HepG2 (cell line): ENCODE measurements around the gene KCNS1. TPM values are rescaled to one million over a fixed set of nuclear protein-coding genes. Genes with fewer than 3 reads are reported as not detected.

Experiments used
- ATAC-seq: fragments of 200-7000 bp; cut with Tn5 transposase; 3 replicates; pipeline ENCODE4 v1.9.1; 2020; ENCODE audit warnings: mild to moderate bottlenecking, moderate library complexity
- BruUV-seq: library from RNA; stranded (reverse); fragments of 400-500 nt; replicated peaks from 2 replicates; lab custom pipeline; 2021; lab: Mats Ljungman, UMichigan
- CTCF ChIA-PET: fragments of 300-600 bp; formaldehyde crosslinking; extraction: SDS; loops from one replicate; lab custom pipeline; 2021; ENCODE audit warnings: low total read pairs, inconsistent platforms, low intra/inter-chr PET ratio; lab: Yijun Ruan, JAX
- POLR2A ChIA-PET: fragments of 350-600 bp; sonication (Branson Sonifier 250); formaldehyde crosslinking; loops from one replicate; lab custom pipeline; 2020; ENCODE audit warnings: antibody characterized with exemption, inconsistent platforms; lab: Yijun Ruan, JAX
- DNase-seq: peaks from one replicate; pipeline ENCODE4 v3.0.0-alpha.2; 2015; ENCODE audit warnings: low spot score
- FAIRE-seq: peaks from 3 replicates; lab custom pipeline; 2011; peaks lifted over from hg19 to GRCh38; lab: Jason Lieb, UNC
- H2AFZ ChIP-seq: one replicate; pipeline ENCODE4 v1.6.1; 2011; ENCODE audit warnings: low read length, inconsistent platforms
- H3K27ac ChIP-seq: fragments of 300-600 bp; 3 replicates; pipeline ENCODE4 v1.8.0; 2011; ENCODE audit warnings: mixed run types, mild to moderate bottlenecking, mixed read lengths, low read length, inconsistent platforms; ENCODE audit not compliant: insufficient read depth; ENCODE audit errors: extremely low read length
- H3K27me3 ChIP-seq, 2 experiments: fragments of 200-600 bp in 1 of 2; 2 replicates in 1 of 2; 3 replicates in 1 of 2; pipeline versions ENCODE4 v1.6.0 to v1.8.0; 2011; ENCODE audit warnings: low read length in 2 of 2, mild to moderate bottlenecking in 2 of 2, moderate library complexity in 2 of 2, inconsistent platforms in 1 of 2; ENCODE audit not compliant: insufficient read depth in 2 of 2, control insufficient read depth in 1 of 2
- H3K36me3 ChIP-seq, 2 experiments: fragments of 200-600 bp in 1 of 2; replicated peaks in 1 of 2; 2 replicates in 1 of 2; 3 replicates in 1 of 2; pipeline versions ENCODE4 v1.5.1 to v1.8.0; 2011; ENCODE audit warnings: low read length in 2 of 2, inconsistent platforms in 1 of 2; ENCODE audit not compliant: insufficient read depth in 2 of 2, control insufficient read depth in 1 of 2
- H3K4me1 ChIP-seq: 2 replicates; pipeline ENCODE4 v1.5.1; 2012; ENCODE audit warnings: low read length, inconsistent platforms; ENCODE audit not compliant: insufficient read depth
- H3K4me2 ChIP-seq: 2 replicates; pipeline ENCODE4 v1.6.0; 2011; ENCODE audit warnings: low read depth, low read length, inconsistent platforms
- H3K4me3 ChIP-seq, 3 experiments: fragments of 200-600 bp in 1 of 3; sonication (generic), shearing (Covaris generic) in 1 of 3; replicated peaks in 1 of 3; 2 replicates each; pipeline ENCODE4 v1.5.1; 2011 to 2016; ENCODE audit warnings: low read length in 3 of 3, inconsistent platforms in 2 of 3, low read depth in 2 of 3, mild to moderate bottlenecking in 2 of 3, control low read depth in 1 of 3, mixed read lengths in 1 of 3; ENCODE audit not compliant: insufficient read depth in 1 of 3
- H3K79me2 ChIP-seq: one replicate; pipeline ENCODE4 v1.6.1; 2011; ENCODE audit warnings: low read length, inconsistent platforms; ENCODE audit not compliant: insufficient read depth
- H3K9ac ChIP-seq: 2 replicates; pipeline ENCODE4 v1.6.0; 2011; ENCODE audit warnings: mild to moderate bottlenecking, low read depth, low read length, inconsistent platforms; ENCODE audit not compliant: insufficient read depth
- H3K9me3 ChIP-seq: 2 replicates; pipeline ENCODE4 v1.5.1; 2012; ENCODE audit warnings: mild to moderate bottlenecking, low read length
- H4K20me1 ChIP-seq: 2 replicates; pipeline ENCODE4 v1.6.0; 2011; ENCODE audit warnings: inconsistent platforms, mild to moderate bottlenecking, low read length, moderate library complexity; ENCODE audit not compliant: insufficient read depth
- AHR ChIP-seq: IDR thresholded peaks from 2 replicates; pipeline ENCODE4 v1.6.1; 2018; ENCODE audit warnings: missing genetic modification reagents, missing compliant biosample characterization
- CEBPB ChIP-seq: IDR thresholded peaks from 2 replicates; pipeline ENCODE4 v1.6.1; 2011; ENCODE audit warnings: low read depth, low read length, improper control_type of control experiment, borderline replicate concordance
- CENPT ChIP-seq: sonication (generic); formaldehyde crosslinking; IDR thresholded peaks from 2 replicates; pipeline ENCODE4 v1.8.0; 2022; ENCODE audit warnings: low read depth, mild to moderate bottlenecking, moderate library complexity, missing genetic modification reagents
- HDAC6 ChIP-seq: fragments of 200-600 bp; sonication (generic); IDR thresholded peaks from 2 replicates; pipeline ENCODE4 v1.7.0; 2017; ENCODE audit warnings: mild to moderate bottlenecking, antibody characterized with exemption, low read length, low read depth
- HNRNPLL ChIP-seq: fragments of 200-400 bp; formaldehyde crosslinking; IDR thresholded peaks from 2 replicates; pipeline ENCODE4 v1.6.1; 2017; ENCODE audit warnings: mild to moderate bottlenecking, low read depth, low read length; ENCODE audit not compliant: poor library complexity, severe bottlenecking
- JARID2 ChIP-seq: sonication (generic); formaldehyde crosslinking; IDR thresholded peaks from 2 replicates; pipeline ENCODE4 v1.8.1; 2023; ENCODE audit warnings: missing genetic modification reagents, inconsistent platforms; ENCODE audit not compliant: insufficient replicate concordance
- SRF ChIP-seq: IDR thresholded peaks from 2 replicates; pipeline ENCODE4 v1.6.1; 2011; ENCODE audit warnings: mild to moderate bottlenecking, low read depth, low read length, moderate library complexity
- THYN1 ChIP-seq: sonication (generic); formaldehyde crosslinking; IDR thresholded peaks from 2 replicates; pipeline ENCODE4 v1.8.1; 2023; ENCODE audit warnings: low read depth, mild to moderate bottlenecking, moderate library complexity, missing genetic modification reagents, borderline replicate concordance
- U2AF1 ChIP-seq: fragments of 200-400 bp; formaldehyde crosslinking; optimal IDR thresholded peaks from 2 replicates; pipeline ENCODE3; 2017; ENCODE audit warnings: mild to moderate bottlenecking, low read depth, low read length
- ZNF251 ChIP-seq: sonication (generic); formaldehyde crosslinking; IDR thresholded peaks from 2 replicates; pipeline ENCODE4 v1.9.0; 2021; ENCODE audit warnings: mild to moderate bottlenecking, missing genetic modification reagents
- ZNF598 ChIP-seq: sonication (generic); formaldehyde crosslinking; IDR thresholded peaks from 2 replicates; pipeline ENCODE4 v1.5.1; 2020; ENCODE audit warnings: mild to moderate bottlenecking, missing genetic modification reagents, borderline replicate concordance
- ZNF605 ChIP-seq: sonication (generic); formaldehyde crosslinking; IDR thresholded peaks from 2 replicates; pipeline ENCODE4 v1.8.0; 2022; ENCODE audit warnings: mild to moderate bottlenecking, missing genetic modification reagents
- ZNF709 ChIP-seq: sonication (generic); formaldehyde crosslinking; IDR thresholded peaks from 2 replicates; pipeline ENCODE4 v1.5.0; 2020; ENCODE audit warnings: mild to moderate bottlenecking, missing genetic modification reagents
- ZNF883 ChIP-seq: sonication (generic); formaldehyde crosslinking; IDR thresholded peaks from 2 replicates; pipeline ENCODE4 v1.5.1; 2020; ENCODE audit warnings: mild to moderate bottlenecking, missing genetic modification reagents; ENCODE audit errors: not compliant biosample characterization
- WGBS: methylation state at CpG from one replicate; pipeline ENCODE4 v1.1.6; 2017; ENCODE audit warnings: low lambda C conversion rate; 5-methylcytosine and 5-hydroxymethylcytosine counted together
- in situ Hi-C: cut with HindIII; loops from 2 replicates; pipeline ENCODE4 v1.10.0; 2017; ENCODE audit warnings: low pct_unique_long_range_greater_than_20kb; ENCODE audit not compliant: extremely low pct_ligation_motif_present
- intact Hi-C: fragments of 100-400 bp; cut with micrococcal nuclease; formaldehyde crosslinking; loops from one replicate; pipeline ENCODE4 v1.10.0; 2022; ENCODE audit not compliant: unreplicated experiment
- polyA plus RNA-seq, 8 experiments: library from polyadenylated mRNA; depleted of rRNA in 3 of 8; stranded (reverse) in 7 of 8; unstranded in 1 of 8; fragments of >200 nt; fragmentation: Illumina TruSeq in 4 of 8; extraction: Trizol in 4 of 8; gene quantifications; 2 replicates each; pipeline versions ENCODE4 v1.2.1 to v1.2.3, GENCODE V29; 2011 to 2016; ENCODE audit warnings: low read depth in 4 of 8, missing spikeins in 1 of 8, mixed read lengths in 1 of 8; ENCODE audit not compliant: insufficient read depth in 1 of 8
- total RNA-seq, 5 experiments: library from RNA; depleted of rRNA; stranded (reverse); fragments of >200 nt; fragmentation: Illumina TruSeq; extraction: Trizol; gene quantifications; 2 replicates each; pipeline ENCODE4 v1.2.3, GENCODE V29; 2016; ENCODE audit warnings: low read depth in 1 of 5
- TF ChIP-seq, protein P1 (sequence below): IDR thresholded peaks from 2 replicates; pipeline ENCODE4 v1.6.1; 2016; ENCODE audit warnings: missing compliant biosample characterization, missing genetic modification reagents, borderline replicate concordance
- TF ChIP-seq, protein P2 (sequence below): sonication (generic); formaldehyde crosslinking; IDR thresholded peaks from 2 replicates; pipeline ENCODE4 v1.4.0; 2020; ENCODE audit warnings: mild to moderate bottlenecking, low read depth, missing genetic modification reagents
- TF ChIP-seq, protein P3 (sequence below): conservative IDR thresholded peaks from 2 replicates; pipeline ENCODE4 v1.6.1; 2018; ENCODE audit warnings: missing genetic modification reagents
- TF ChIP-seq, protein P4 (sequence below): sonication (generic); formaldehyde crosslinking; IDR thresholded peaks from 2 replicates; pipeline ENCODE4 v1.5.0; 2020; ENCODE audit warnings: missing genetic modification reagents

The KCNS1 gene
- total and polyA plus RNA-seq, 2 of the 13 experiments (the other 11 are each of a cell fraction or from before 2014, with no cell fraction given): 0.03 TPM; not detected in 1

DNA sequence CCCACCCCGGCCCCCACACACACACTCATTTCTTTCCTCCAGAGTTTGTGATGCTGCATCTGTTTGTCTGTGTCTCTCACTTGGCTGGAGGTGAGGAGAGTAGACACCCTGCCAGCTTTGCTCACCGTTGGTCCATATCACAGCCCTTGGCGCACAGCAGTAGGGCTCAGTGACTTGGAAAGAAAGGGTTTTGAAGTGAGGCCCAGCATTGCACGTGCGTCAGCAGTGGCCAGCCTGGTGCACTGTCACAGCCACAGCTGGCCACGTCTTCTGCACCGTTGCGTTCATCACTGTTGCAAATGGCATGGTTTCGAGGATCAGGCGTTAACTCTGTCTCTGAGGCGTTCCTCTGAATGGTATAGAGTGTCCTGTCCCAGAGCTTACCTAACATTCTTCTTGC, 10.4 kb upstream of the KCNS1 start:
- Histone ChIP-seq H3K36me3 (no peaks in the 10 kb centered on the region), H3K9ac (no peak overlapping the region), H3K4me3 (no peak overlapping the region), H3K9me3 (no peaks in the 10 kb centered on the region), H2AFZ (no peak overlapping the region), H4K20me1 (no peaks in the 10 kb centered on the region), H3K27ac (no peak overlapping the region), H3K4me2 (no peak overlapping the region), H3K4me1 (peaks cover 10% of the 10 kb centered on the region), H3K27me3 (peaks cover 10 to 35% of the 10 kb centered on the region in 2 experiments; a peak in 2 of 5 replicates), H3K79me2 (no peaks in the 10 kb centered on the region)
- no TSS peak for BruUV-seq
- no peak for TF ChIP-seq CENPT (CRISPR knock-in tag)
- no peak for TF ChIP-seq U2AF1
- TF ChIP-seq, protein P1, sequence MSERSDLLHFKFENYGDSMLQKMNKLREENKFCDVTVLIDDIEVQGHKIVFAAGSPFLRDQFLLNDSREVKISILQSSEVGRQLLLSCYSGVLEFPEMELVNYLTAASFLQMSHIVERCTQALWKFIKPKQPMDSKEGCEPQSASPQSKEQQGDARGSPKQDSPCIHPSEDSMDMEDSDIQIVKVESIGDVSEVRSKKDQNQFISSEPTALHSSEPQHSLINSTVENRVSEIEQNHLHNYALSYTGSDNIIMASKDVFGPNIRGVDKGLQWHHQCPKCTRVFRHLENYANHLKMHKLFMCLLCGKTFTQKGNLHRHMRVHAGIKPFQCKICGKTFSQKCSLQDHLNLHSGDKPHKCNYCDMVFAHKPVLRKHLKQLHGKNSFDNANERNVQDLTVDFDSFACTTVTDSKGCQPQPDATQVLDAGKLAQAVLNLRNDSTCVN (CRISPR knock-in tag): no peak
- TF ChIP-seq SRF: no peak
- TF ChIP-seq CEBPB: no peak
- no peak for TF ChIP-seq AHR (CRISPR knock-in tag)
- no peak for TF ChIP-seq THYN1 (CRISPR knock-in tag)
- no peak for TF ChIP-seq ZNF605 (CRISPR knock-in tag)
- TF ChIP-seq, protein P2, sequence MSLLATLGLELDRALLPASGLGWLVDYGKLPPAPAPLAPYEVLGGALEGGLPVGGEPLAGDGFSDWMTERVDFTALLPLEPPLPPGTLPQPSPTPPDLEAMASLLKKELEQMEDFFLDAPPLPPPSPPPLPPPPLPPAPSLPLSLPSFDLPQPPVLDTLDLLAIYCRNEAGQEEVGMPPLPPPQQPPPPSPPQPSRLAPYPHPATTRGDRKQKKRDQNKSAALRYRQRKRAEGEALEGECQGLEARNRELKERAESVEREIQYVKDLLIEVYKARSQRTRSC (CRISPR knock-in tag): no peak
- TF ChIP-seq ZNF883 (CRISPR knock-in tag): no peak
- TF ChIP-seq HNRNPLL: no peak
- no peak for TF ChIP-seq HDAC6
- no peak for TF ChIP-seq ZNF709
- TF ChIP-seq, protein P3, sequence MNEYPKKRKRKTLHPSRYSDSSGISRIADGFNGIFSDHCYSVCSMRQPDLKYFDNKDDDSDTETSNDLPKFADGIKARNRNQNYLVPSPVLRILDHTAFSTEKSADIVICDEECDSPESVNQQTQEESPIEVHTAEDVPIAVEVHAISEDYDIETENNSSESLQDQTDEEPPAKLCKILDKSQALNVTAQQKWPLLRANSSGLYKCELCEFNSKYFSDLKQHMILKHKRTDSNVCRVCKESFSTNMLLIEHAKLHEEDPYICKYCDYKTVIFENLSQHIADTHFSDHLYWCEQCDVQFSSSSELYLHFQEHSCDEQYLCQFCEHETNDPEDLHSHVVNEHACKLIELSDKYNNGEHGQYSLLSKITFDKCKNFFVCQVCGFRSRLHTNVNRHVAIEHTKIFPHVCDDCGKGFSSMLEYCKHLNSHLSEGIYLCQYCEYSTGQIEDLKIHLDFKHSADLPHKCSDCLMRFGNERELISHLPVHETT (CRISPR knock-in tag): no peak
- no peak for TF ChIP-seq ZNF598 (CRISPR knock-in tag)
- no peak for TF ChIP-seq ZNF251
- TF ChIP-seq JARID2: no peak
- TF ChIP-seq, protein P4, sequence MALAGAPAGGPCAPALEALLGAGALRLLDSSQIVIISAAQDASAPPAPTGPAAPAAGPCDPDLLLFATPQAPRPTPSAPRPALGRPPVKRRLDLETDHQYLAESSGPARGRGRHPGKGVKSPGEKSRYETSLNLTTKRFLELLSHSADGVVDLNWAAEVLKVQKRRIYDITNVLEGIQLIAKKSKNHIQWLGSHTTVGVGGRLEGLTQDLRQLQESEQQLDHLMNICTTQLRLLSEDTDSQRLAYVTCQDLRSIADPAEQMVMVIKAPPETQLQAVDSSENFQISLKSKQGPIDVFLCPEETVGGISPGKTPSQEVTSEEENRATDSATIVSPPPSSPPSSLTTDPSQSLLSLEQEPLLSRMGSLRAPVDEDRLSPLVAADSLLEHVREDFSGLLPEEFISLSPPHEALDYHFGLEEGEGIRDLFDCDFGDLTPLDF (CRISPR knock-in tag): no peak
- WGBS: 53% methylated on average over 11 of the region's 11 CpGs
- in situ Hi-C loops (no loop called here), intact Hi-C loops (loop anchor here (1.0 to 5.0 kb wide), 2 partner anchors 67 to 99 kb away; no protein-coding TSS in a partner anchor)
- CTCF ChIA-PET: interaction anchor here (1.3 to 2.1 kb wide), 3 partner anchors 31 to 100 kb away, joined by 3 to 20 read pairs (median 8); no protein-coding TSS in a partner anchor
- ATAC-seq (no peak; the same call in 2 of the 3 replicates), DNase-seq (no peak), FAIRE-seq (no peak)
- POLR2A ChIA-PET: interaction anchor here (0.8 kb wide), 1 partner anchor 170 kb away, joined by 3 read pairs; no protein-coding TSS in a partner anchor
